IMR-90 (cell line): ENCODE measurements around the gene ATP8B4. TPM values are rescaled to one million over a fixed set of nuclear protein-coding genes. Genes with fewer than 3 reads are reported as not detected.

ENCODE experiments used
- ATAC-seq: fragments of 200-7000 bp; cut with Tn5 transposase; 2 replicates; pipeline ENCODE4 v1.9.1; 2020; ENCODE audit warnings: low read depth, mild to moderate bottlenecking, moderate library complexity
- BruUV-seq: library from RNA; stranded (reverse); fragments of 400-500 nt; replicated peaks from 2 replicates; lab custom pipeline; 2021; lab: Mats Ljungman, UMichigan
- CTCF ChIA-PET: fragments of 300-600 bp; formaldehyde crosslinking; extraction: SDS; loops from one replicate; lab custom pipeline; 2021; ENCODE audit warnings: antibody characterized with exemption; lab: Yijun Ruan, JAX
- POLR2A ChIA-PET: fragments of 300-600 bp; sonication (Branson Sonifier 250); formaldehyde crosslinking; loops from one replicate; lab custom pipeline; 2022; ENCODE audit warnings: antibody characterized with exemption; ENCODE audit not compliant: unreplicated experiment; lab: Charles Lee
- DNase-seq: peaks from one replicate; pipeline ENCODE4 v3.0.0; 2013
- H2AFZ ChIP-seq: replicated peaks from 2 replicates; pipeline ENCODE3; 2013; ENCODE audit warnings: low read length, mild to moderate bottlenecking; ENCODE audit not compliant: poor library complexity
- H2AK5ac ChIP-seq: 2 replicates; pipeline ENCODE4 v1.6.1; 2013; ENCODE audit warnings: low read depth, low read length, inconsistent platforms
- H2AK9ac ChIP-seq: replicated peaks from 2 replicates; pipeline ENCODE3; 2013; ENCODE audit warnings: mild to moderate bottlenecking, low read depth, low read length, moderate library complexity; ENCODE audit not compliant: poor library complexity
- H2BK120ac ChIP-seq: 2 replicates; pipeline ENCODE4 v1.6.1; 2013; ENCODE audit warnings: low read depth, low read length, inconsistent platforms
- H2BK15ac ChIP-seq: 3 replicates; pipeline ENCODE4 v1.6.1; 2013; ENCODE audit warnings: low read depth, low read length, inconsistent platforms
- H2BK20ac ChIP-seq: 2 replicates; pipeline ENCODE4 v1.6.1; 2013; ENCODE audit warnings: low read depth, mild to moderate bottlenecking, inconsistent platforms, low read length, moderate library complexity
- H2BK5ac ChIP-seq: 2 replicates; pipeline ENCODE4 v1.6.1; 2013; ENCODE audit warnings: mild to moderate bottlenecking, low read depth, low read length, inconsistent platforms; ENCODE audit not compliant: poor library complexity, severe bottlenecking
- H3K14ac ChIP-seq: replicated peaks from 2 replicates; pipeline ENCODE4 v1.6.1; 2013; ENCODE audit warnings: low read depth, low read length, inconsistent platforms
- H3K18ac ChIP-seq: 2 replicates; pipeline ENCODE4 v1.6.1; 2013; ENCODE audit warnings: low read depth, low read length, control low read depth
- H3K23ac ChIP-seq: 2 replicates; pipeline ENCODE4 v1.6.1; 2013; ENCODE audit warnings: low read depth, low read length, inconsistent platforms
- H3K27ac ChIP-seq: 2 replicates; pipeline ENCODE4 v1.5.1; 2013; ENCODE audit warnings: mild to moderate bottlenecking, control low read depth, low read length; ENCODE audit not compliant: insufficient read depth
- H3K27me3 ChIP-seq: 2 replicates; pipeline ENCODE4 v1.6.1; 2013; ENCODE audit warnings: low read length; ENCODE audit not compliant: control insufficient read depth, insufficient read depth
- H3K36me3 ChIP-seq: 2 replicates; pipeline ENCODE4 v1.6.1; 2013; ENCODE audit warnings: low read length, mixed read lengths; ENCODE audit not compliant: control insufficient read depth, insufficient read depth
- H3K4ac ChIP-seq: 2 replicates; pipeline ENCODE4 v1.6.1; 2013; ENCODE audit warnings: low read depth, low read length, inconsistent platforms
- H3K4me1 ChIP-seq: 2 replicates; pipeline ENCODE4 v1.6.1; 2013; ENCODE audit warnings: low read length, mixed read lengths; ENCODE audit not compliant: control insufficient read depth, insufficient read depth
- H3K4me2 ChIP-seq: 2 replicates; pipeline ENCODE4 v1.6.1; 2013; ENCODE audit warnings: low read depth, mild to moderate bottlenecking, control low read depth, low read length, moderate library complexity
- H3K4me3 ChIP-seq: 2 replicates; pipeline ENCODE4 v1.5.1; 2013; ENCODE audit warnings: low read depth, mild to moderate bottlenecking, control low read depth, low read length, moderate library complexity; ENCODE audit not compliant: insufficient read depth
- H3K56ac ChIP-seq: 2 replicates; pipeline ENCODE4 v1.6.1; 2013; ENCODE audit warnings: low read length, inconsistent platforms; ENCODE audit not compliant: insufficient read depth; ENCODE audit errors: extremely low read depth
- H3K79me1 ChIP-seq, 2 experiments: 2 replicates each; pipeline ENCODE4 v1.6.1; 2013; ENCODE audit warnings: low read length in 2 of 2, inconsistent platforms in 1 of 2, low read depth in 1 of 2
- H3K9ac ChIP-seq: 2 replicates; pipeline ENCODE4 v1.6.1; 2013; ENCODE audit warnings: low read depth, low read length, control low read depth
- H3K9me1 ChIP-seq: 2 replicates; pipeline ENCODE4 v1.6.1; 2013; ENCODE audit warnings: low read length, inconsistent platforms; ENCODE audit not compliant: insufficient read depth
- H3K9me3 ChIP-seq: 2 replicates; pipeline ENCODE4 v1.6.1; 2013; ENCODE audit warnings: low read length; ENCODE audit not compliant: control insufficient read depth, insufficient read depth
- H4K20me1 ChIP-seq: 2 replicates; pipeline ENCODE4 v1.6.1; 2013; ENCODE audit warnings: low read length, inconsistent platforms; ENCODE audit not compliant: insufficient read depth
- H4K5ac ChIP-seq: 2 replicates; pipeline ENCODE4 v1.6.1; 2013; ENCODE audit warnings: mild to moderate bottlenecking, low read depth, low read length, control low read depth
- H4K8ac ChIP-seq, 2 experiments: 2 replicates each; pipeline ENCODE4 v1.6.1; 2013; ENCODE audit warnings: low read depth in 2 of 2, low read length in 2 of 2, control low read depth in 1 of 2, inconsistent platforms in 1 of 2
- H4K91ac ChIP-seq: 2 replicates; pipeline ENCODE4 v1.6.1; 2013; ENCODE audit warnings: low read depth, low read length, inconsistent platforms; ENCODE audit not compliant: insufficient read depth
- BHLHE40 ChIP-seq: fragments of 150-350 bp; IDR thresholded peaks from 2 replicates; pipeline ENCODE4 v1.6.1; 2016; ENCODE audit warnings: mild to moderate bottlenecking, low read depth, low read length
- CEBPB ChIP-seq: IDR thresholded peaks from 2 replicates; pipeline ENCODE4 v1.6.1; 2012; ENCODE audit warnings: low read depth, low read length, improper control_type of control experiment
- CHD1 ChIP-seq: IDR thresholded peaks from 2 replicates; pipeline ENCODE4 v1.6.1; 2012; ENCODE audit warnings: low read depth, low read length, improper control_type of control experiment
- CTCF ChIP-seq: conservative IDR thresholded peaks from 2 replicates; pipeline ENCODE4 v1.5.1; 2012; ENCODE audit warnings: mild to moderate bottlenecking, low read depth, low read length, improper control_type of control experiment
- ELK1 ChIP-seq: fragments of 150-350 bp; IDR thresholded peaks from 2 replicates; pipeline ENCODE4 v1.6.1; 2016; ENCODE audit warnings: low read depth, mild to moderate bottlenecking, low read length, moderate library complexity, borderline replicate concordance
- FOS ChIP-seq: fragments of 150-350 bp; IDR thresholded peaks from 2 replicates; pipeline ENCODE4 v1.6.1; 2016; ENCODE audit warnings: low read depth, low read length
- MAFK ChIP-seq: IDR thresholded peaks from 2 replicates; pipeline ENCODE4 v1.6.1; 2012; ENCODE audit warnings: low read depth, low read length, improper control_type of control experiment
- MAZ ChIP-seq: IDR thresholded peaks from 2 replicates; pipeline ENCODE4 v1.6.1; 2012; ENCODE audit warnings: low read depth, mild to moderate bottlenecking, low read length, improper control_type of control experiment, moderate library complexity, borderline replicate concordance
- MXI1 ChIP-seq: IDR thresholded peaks from 2 replicates; pipeline ENCODE4 v1.6.1; 2012; ENCODE audit warnings: low read depth, mild to moderate bottlenecking, low read length, moderate library complexity, borderline replicate concordance
- NFE2L2 ChIP-seq: fragments of 150-350 bp; IDR thresholded peaks from 2 replicates; pipeline ENCODE4 v1.6.1; 2016; ENCODE audit warnings: low read depth, mild to moderate bottlenecking, low read length
- POLR2A ChIP-seq: IDR thresholded peaks from 2 replicates; pipeline ENCODE4 v1.6.1; 2012; ENCODE audit warnings: mild to moderate bottlenecking, low read depth, low read length
- RAD21 ChIP-seq: IDR thresholded peaks from 2 replicates; pipeline ENCODE4 v1.6.1; 2012; ENCODE audit warnings: low read length, improper control_type of control experiment
- RCOR1 ChIP-seq: IDR thresholded peaks from 2 replicates; pipeline ENCODE4 v1.6.1; 2012; ENCODE audit warnings: mild to moderate bottlenecking, low read length, improper control_type of control experiment; ENCODE audit not compliant: insufficient replicate concordance
- RFX5 ChIP-seq: IDR thresholded peaks from 2 replicates; pipeline ENCODE4 v1.8.0; 2012; ENCODE audit warnings: low read depth, mild to moderate bottlenecking, low read length, moderate library complexity
- SMC3 ChIP-seq: fragments of 150-350 bp; IDR thresholded peaks from 2 replicates; pipeline ENCODE4 v1.6.1; 2016; ENCODE audit warnings: low read depth, mild to moderate bottlenecking, antibody characterized with exemption, low read length, moderate library complexity
- USF2 ChIP-seq: fragments of 150-350 bp; IDR thresholded peaks from 2 replicates; pipeline ENCODE4 v1.6.1; 2017; ENCODE audit warnings: mild to moderate bottlenecking, antibody characterized with exemption, low read length, low read depth
- WGBS, 2 experiments: methylation state at CpG; one replicate each; pipeline versions ENCODE4 v1.1.5 to v1.1.7; 2013; ENCODE audit warnings: missing lambda C conversion rate in 2 of 2; ENCODE audit not compliant: insufficient read length in 1 of 2; ENCODE audit errors: extremely low coverage in 2 of 2; 5-methylcytosine and 5-hydroxymethylcytosine counted together
- dilution Hi-C: fragments of 300-500 bp; cut with HindIII; formaldehyde crosslinking; loops from one replicate; pipeline ENCODE4 v1.14.3; 2018; ENCODE audit warnings: low sequenced_read_pairs; ENCODE audit not compliant: unreplicated experiment
- in situ Hi-C: fragments of 300-500 bp; cut with MboI; formaldehyde crosslinking; loops from 3 replicates; pipeline ENCODE4 v1.14.3; 2019; ENCODE audit warnings: low sequenced_read_pairs, inconsistent platforms, mixed read lengths
- intact Hi-C: fragments of 100-400 bp; cut with micrococcal nuclease; formaldehyde crosslinking; loops from 2 replicates; pipeline ENCODE4 v1.10.0; 2022
- polyA plus RNA-seq, 3 experiments: library from polyadenylated mRNA; depleted of rRNA; stranded (reverse); fragments of >200 nt; gene quantifications; 2 replicates each; pipeline ENCODE4 v1.2.3, GENCODE V29; 2012; ENCODE audit warnings: low replicate concordance in 1 of 3
- total RNA-seq: library from RNA; depleted of rRNA; stranded (reverse); fragments of >200 nt; gene quantifications from 2 replicates; pipeline ENCODE4 v1.2.3, GENCODE V29; 2012

The ATP8B4 gene
- total and polyA plus RNA-seq, 2 of the 4 experiments (the other 2 are of a cell fraction) = 0.12 to 0.54 TPM

- intact Hi-C loops = no loop called here
- Histone ChIP-seq H3K14ac (no peak overlapping the region), H4K20me1 (no peaks in the 10 kb centered on the region), H2BK5ac (no peak overlapping the region), H3K18ac (no peak overlapping the region), H4K5ac (no peak overlapping the region), H2AFZ (no peak overlapping the region), H2AK9ac (no peak overlapping the region), H3K9me3 (no peaks in the 10 kb centered on the region), H3K4ac (no peak overlapping the region), H3K4me1 (no peaks in the 10 kb centered on the region), H3K56ac (no peak overlapping the region), H4K91ac (no peak overlapping the region), H3K4me2 (no peak overlapping the region), H3K23ac (no peak overlapping the region), H3K9me1 (no peaks in the 10 kb centered on the region), H3K4me3 (no peak overlapping the region), H2BK20ac (no peak overlapping the region), H3K36me3 (no peaks in the 10 kb centered on the region), H4K8ac (no peak overlapping the region), H3K9ac (no peak overlapping the region), H3K79me1 (no peaks in the 10 kb centered on the region), H2BK15ac (no peak overlapping the region), H3K27ac (no peak overlapping the region), H3K27me3 (no peaks in the 10 kb centered on the region), H2BK120ac (no peak overlapping the region), H2AK5ac (no peak overlapping the region)
- DNase-seq = no peak
- WGBS, 2 experiments = no CpG with 5 or more reads among the region's 5 CpGs
- no peak for ATAC-seq
- in situ Hi-C loops = no loop called here
- no peak for TF ChIP-seq USF2
- no peak for TF ChIP-seq ELK1
- TF ChIP-seq BHLHE40 = no peak
- no peak for TF ChIP-seq RCOR1
- no peak for TF ChIP-seq CTCF
- TF ChIP-seq RFX5 = no peak
- no peak for TF ChIP-seq RAD21
- TF ChIP-seq FOS = no peak
- TF ChIP-seq MXI1 = no peak
- no peak for TF ChIP-seq MAFK
- TF ChIP-seq CEBPB = no peak
- TF ChIP-seq POLR2A = no peak
- TF ChIP-seq SMC3 = no peak
- no peak for TF ChIP-seq NFE2L2
- no peak for TF ChIP-seq MAZ
- TF ChIP-seq CHD1 = no peak
- POLR2A ChIA-PET = no interaction called here
- no TSS peak for BruUV-seq
- dilution Hi-C loops = no loop called here
- CTCF ChIA-PET = no interaction called here
Observed at GRCh38 chr15:50106457-50106856, 12.6 kb downstream of the ATP8B4 start.
